GM23338 (cell line): Measurements from ENCODE around the gene POLR2H. TPM values are rescaled to one million over a fixed set of nuclear protein-coding genes. Genes with fewer than 3 reads are reported as not detected.

Source experiments
- ATAC-seq: fragments of 200-7000 bp; cut with Tn5 transposase; 3 replicates; pipeline ENCODE4 v1.9.1; 2020
- DNase-seq: peaks from one replicate; pipeline ENCODE4 v3.0.0-alpha.2; 2015; ENCODE audit warnings: low spot score
- H2AFZ ChIP-seq: fragments of 200-600 bp; sonication (generic); 2 replicates; pipeline ENCODE4 v1.8.0; 2016; ENCODE audit warnings: antibody characterized with exemption, mild to moderate bottlenecking, moderate library complexity
- H3F3A ChIP-seq: fragments of 200-600 bp; sonication (generic); replicated peaks from 2 replicates; pipeline ENCODE4 v1.8.0; 2017; ENCODE audit warnings: antibody characterized with exemption, mixed run types, low read depth
- H3K27ac ChIP-seq: fragments of 200-600 bp; sonication (generic); 2 replicates; pipeline ENCODE4 v1.6.1; 2016; ENCODE audit warnings: low read depth
- H3K27me3 ChIP-seq: fragments of 200-600 bp; sonication (generic); 2 replicates; pipeline ENCODE4 v1.8.0; 2016; ENCODE audit warnings: mild to moderate bottlenecking, mixed run types, moderate library complexity; ENCODE audit not compliant: insufficient read depth
- H3K36me3 ChIP-seq: fragments of 200-600 bp; sonication (generic); 2 replicates; pipeline ENCODE4 v1.8.0; 2016; ENCODE audit warnings: mild to moderate bottlenecking; ENCODE audit not compliant: insufficient read depth
- H3K4me1 ChIP-seq: fragments of 200-600 bp; sonication (generic); 2 replicates; pipeline ENCODE4 v1.8.0; 2016; ENCODE audit warnings: mild to moderate bottlenecking, moderate library complexity; ENCODE audit not compliant: insufficient read depth
- H3K4me2 ChIP-seq: fragments of 200-600 bp; sonication (generic); 2 replicates; pipeline ENCODE4 v1.7.1; 2017; ENCODE audit warnings: mixed run types
- H3K4me3 ChIP-seq: fragments of 200-600 bp; sonication (generic); 2 replicates; pipeline ENCODE4 v1.6.1; 2016; ENCODE audit warnings: mixed run types
- H3K79me2 ChIP-seq: fragments of 200-600 bp; sonication (generic); replicated peaks from 2 replicates; pipeline ENCODE4 v1.8.0; 2017; ENCODE audit warnings: mild to moderate bottlenecking; ENCODE audit not compliant: insufficient read depth
- H3K9me2 ChIP-seq: fragments of 200-600 bp; sonication (generic); 2 replicates; pipeline ENCODE4 v1.8.0; 2017; ENCODE audit not compliant: insufficient read depth
- H4K20me1 ChIP-seq: fragments of 200-600 bp; sonication (generic); replicated peaks from 2 replicates; pipeline ENCODE4 v1.8.0; 2017; ENCODE audit warnings: mild to moderate bottlenecking; ENCODE audit not compliant: insufficient read depth
- H3K27ac Mint-ChIP-seq: 2 replicates; pipeline ENCODE4 v1.8.0; 2020; ENCODE audit warnings: inconsistent platforms, mild to moderate bottlenecking, moderate library complexity, mixed read lengths
- H3K27me3 Mint-ChIP-seq: 3 replicates; pipeline ENCODE4 v1.8.0; 2022; ENCODE audit warnings: low read depth, mild to moderate bottlenecking, moderate library complexity, mixed read lengths, inconsistent platforms; ENCODE audit not compliant: insufficient read depth, poor library complexity
- H3K36me3 Mint-ChIP-seq: 3 replicates; pipeline ENCODE4 v1.8.0; 2021; ENCODE audit warnings: low read depth, mild to moderate bottlenecking, inconsistent platforms, moderate library complexity, mixed read lengths
- H3K4me1 Mint-ChIP-seq: 3 replicates; pipeline ENCODE4 v1.8.0; 2020; ENCODE audit warnings: mild to moderate bottlenecking, inconsistent platforms, mixed read lengths
- H3K4me3 Mint-ChIP-seq: 3 replicates; pipeline ENCODE4 v1.8.0; 2021; ENCODE audit warnings: moderate library complexity, mild to moderate bottlenecking, inconsistent platforms, mixed read lengths
- H3K9me3 Mint-ChIP-seq: 3 replicates; pipeline ENCODE4 v1.8.0; 2020; ENCODE audit warnings: moderate library complexity, mild to moderate bottlenecking, inconsistent platforms, mixed read lengths
- CREB1 ChIP-seq: fragments of 250-450 bp; sonication (Bioruptor Pico); IDR thresholded peaks from 2 replicates; pipeline ENCODE4 v1.5.0; 2020; ENCODE audit warnings: low read depth, mild to moderate bottlenecking, moderate library complexity
- EZH2phosphoT487 ChIP-seq: fragments of 200-600 bp; sonication (generic); IDR thresholded peaks from one replicate; pipeline ENCODE4 v1.8.1; 2018; ENCODE audit warnings: antibody characterized with exemption; ENCODE audit not compliant: unreplicated experiment
- NANOG ChIP-seq: IDR thresholded peaks from 2 replicates; pipeline ENCODE4 v1.6.1; 2016; ENCODE audit warnings: antibody characterized with exemption, borderline replicate concordance
- STAT1 ChIP-seq: IDR thresholded peaks from one replicate; pipeline ENCODE4 v1.6.1; 2016; ENCODE audit warnings: antibody characterized with exemption; ENCODE audit not compliant: unreplicated experiment
- ZNF114 ChIP-seq: fragments of 250-450 bp; sonication (Bioruptor Pico); IDR thresholded peaks from 2 replicates; pipeline ENCODE4 v1.5.0; 2020; ENCODE audit warnings: mild to moderate bottlenecking, moderate library complexity
- ZNF331 ChIP-seq: fragments of 250-450 bp; sonication (Bioruptor Pico); IDR thresholded peaks from 2 replicates; pipeline ENCODE4 v1.5.0; 2020; ENCODE audit warnings: low read depth, mild to moderate bottlenecking, moderate library complexity
- ZNF462 ChIP-seq: fragments of 250-450 bp; sonication (Bioruptor Pico); IDR thresholded peaks from 2 replicates; pipeline ENCODE4 v1.5.0; 2020; ENCODE audit warnings: mild to moderate bottlenecking, moderate library complexity
- polyA plus RNA-seq: library from polyadenylated mRNA; unstranded; fragments of >200 nt; fragmentation: Nextera tagmentation; extraction: Ambion mirVana; gene quantifications from 2 replicates; pipeline ENCODE4 v1.2.1, GENCODE V29; 2016
- total RNA-seq: library from RNA; depleted of rRNA; stranded (reverse); fragments of >200 nt; shearing (Covaris generic); gene quantifications from 2 replicates; pipeline ENCODE4 v1.2.3, GENCODE V29; 2014

The POLR2H gene
- total and polyA plus RNA-seq, 2 experiments from 2014 or later, result 190 to 199 TPM

- TF ChIP-seq ZNF462 (CRISPR knock-in tag), result no peak
Measured at GRCh38 chr3:184317201-184317600, 44.3 kb upstream of the POLR2H start (continued).

GRCh38 chr3:184320104-184320445 lies 41.4 kb upstream of the POLR2H start:
- peaks cover 67% of the 10 kb centered on the region for H3K36me3 ChIP-seq

GRCh38 chr3:184321666-184322065 lies 39.8 kb upstream of the POLR2H start:
- Histone ChIP-seq H3K27ac (no peak overlapping the region), H3F3A (peaks cover 8% of the 10 kb centered on the region; the same call in 1 of the 2 replicates), H2AFZ (no peak overlapping the region), H3K79me2 (peaks cover 79% of the 10 kb centered on the region), H4K20me1 (peaks cover 78% of the 10 kb centered on the region), H3K36me3 (peaks cover 83% of the 10 kb centered on the region), H3K27me3 (no peaks in the 10 kb centered on the region), H3K4me2 (no peak overlapping the region), H3K4me1 (peaks cover 3% of the 10 kb centered on the region; the same call in 1 of the 2 replicates), H3K4me3 (no peak overlapping the region), H3K9me2 (no peaks in the 10 kb centered on the region)
- DNase-seq, result no peak
- Mint-ChIP-seq H3K27ac (peak overlapping the region; percentile 48; the same call in 1 of the 2 replicates), H3K36me3 (peaks cover 96% of the 10 kb centered on the region), H3K9me3 (no peaks in the 10 kb centered on the region), H3K27me3 (peaks cover 33% of the 10 kb centered on the region), H3K4me1 (peaks cover 23% of the 10 kb centered on the region), H3K4me3 (no peak overlapping the region)
- no peak for ATAC-seq
- TF ChIP-seq ZNF114 (CRISPR knock-in tag), result no peak
- TF ChIP-seq EZH2phosphoT487, result no peak
- no peak for TF ChIP-seq NANOG
- TF ChIP-seq CREB1, result no peak
- no peak for TF ChIP-seq ZNF331

More at GRCh38 chr3:184320104-184320445, 41.4 kb upstream of the POLR2H start:
- no peak overlapping the region; the same call in 1 of the 2 replicates for H3K27ac Mint-ChIP-seq
- peaks cover 92% of the 10 kb centered on the region for H3K36me3 Mint-ChIP-seq
- peaks cover 29% of the 10 kb centered on the region for H3K4me1 Mint-ChIP-seq
- peaks cover 77% of the 10 kb centered on the region for H4K20me1 ChIP-seq
- no peaks in the 10 kb centered on the region for H3K9me2 ChIP-seq
- H3K4me3 Mint-ChIP-seq, result no peak overlapping the region
- H3K4me1 ChIP-seq, result peaks cover 11% of the 10 kb centered on the region
- TF ChIP-seq ZNF114 (CRISPR knock-in tag), result no peak
- no peak for TF ChIP-seq STAT1
- no peak for TF ChIP-seq EZH2phosphoT487
- H2AFZ ChIP-seq, result no peak overlapping the region
- no peaks in the 10 kb centered on the region for H3K9me3 Mint-ChIP-seq
- H3K27me3 Mint-ChIP-seq, result peaks cover 30% of the 10 kb centered on the region
- H3K27me3 ChIP-seq, result no peaks in the 10 kb centered on the region
- peaks cover 3% of the 10 kb centered on the region; the same call in 1 of the 2 replicates for H3F3A ChIP-seq
- no peak overlapping the region for H3K27ac ChIP-seq
- ATAC-seq (peak; percentile 17), DNase-seq (peak; percentile 20)
- no peak overlapping the region for H3K4me2 ChIP-seq
- peaks cover 82% of the 10 kb centered on the region for H3K79me2 ChIP-seq
- no peak overlapping the region for H3K4me3 ChIP-seq
